Midbrain (tissue), 1 donor: ENCODE results near the gene FAM107B.
"Not testable (repeated sequence)": the region's sequence is repeated elsewhere in the genome, so short reads cannot be mapped to it uniquely, and the experiment has no call there.

ENCODE experiments used
- DNase-seq: peaks from one replicate; lab custom pipeline; 2025; lab: John Stamatoyannopoulos, UW

The FAM107B gene

GRCh38 chr10:14774797-14775196, at the start of gene FAM107B:
FAM107B (minus strand) TSS chr10:14774897; CDS start chr10:14774663, 234 bp downstream.
- DNase-seq = no peak

DNA sequence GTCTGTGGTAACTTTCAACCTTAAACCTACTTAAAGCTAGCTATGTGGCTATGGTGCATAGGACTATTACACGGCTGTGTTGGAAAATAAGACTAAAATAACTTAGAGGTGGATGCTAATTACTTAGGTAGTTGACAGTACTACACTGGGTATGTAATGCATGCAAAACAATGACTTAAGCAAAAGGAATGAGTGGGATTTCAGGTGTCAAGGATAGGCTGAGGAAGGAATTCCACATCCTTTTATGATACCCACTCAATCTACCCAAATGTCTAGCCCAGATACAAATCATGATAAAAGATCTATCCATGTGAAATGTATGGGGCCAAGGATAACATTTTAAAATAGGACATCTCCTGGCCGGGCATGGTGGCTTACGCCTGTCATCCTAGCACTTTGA, 49.3 kb upstream of the FAM107B start:
- no peak for DNase-seq

- peak; percentile 47 for DNase-seq
These were observed 48.4 kb upstream of the FAM107B start for GRCh38 chr10:14822879-14823755.

DNA sequence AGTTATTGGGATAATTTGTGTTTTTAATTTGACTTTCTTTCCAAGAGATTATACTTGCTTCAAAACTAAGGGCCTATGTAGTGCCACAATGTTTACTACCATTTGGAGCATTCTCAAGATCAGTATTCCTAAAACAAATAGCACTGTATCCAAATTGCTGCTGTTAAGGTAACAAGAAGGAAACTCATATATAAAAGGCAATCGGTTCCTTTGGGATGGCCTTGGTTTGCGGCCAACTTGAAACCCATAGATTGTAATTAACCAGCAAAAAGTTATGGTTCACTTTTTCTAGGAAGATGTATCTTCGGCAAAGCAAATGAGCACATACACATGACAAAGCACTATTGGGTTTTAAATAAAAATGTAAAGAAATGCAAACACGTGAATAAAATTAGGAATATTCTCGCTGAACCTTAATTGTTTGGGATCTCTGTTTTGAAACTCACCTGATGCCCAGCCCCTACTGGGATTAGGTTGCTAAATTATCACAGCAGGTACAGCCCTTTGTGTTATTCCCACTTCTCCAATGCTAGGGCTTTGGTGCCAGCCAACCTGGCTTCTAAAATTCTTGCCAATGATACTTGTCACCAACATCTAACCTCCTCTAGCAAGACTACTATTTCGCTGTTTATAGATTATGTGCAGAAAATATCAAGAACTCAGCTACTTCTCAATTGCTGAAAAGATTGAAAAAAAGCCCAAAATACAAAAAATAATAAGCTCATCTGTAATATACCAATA, 47.1 kb upstream of the FAM107B start:
- DNase-seq = no peak

- DNase-seq = no peak
These were observed 46.1 kb upstream of the FAM107B start for GRCh38 chr10:14820775-14821154.

GRCh38 chr10:14820010-14820774, 45.5 kb upstream of the FAM107B start:
- no peak for DNase-seq

GRCh38 chr10:14816717-14817116, 42.0 kb upstream of the FAM107B start:
- not testable (repeated sequence) for DNase-seq

DNA sequence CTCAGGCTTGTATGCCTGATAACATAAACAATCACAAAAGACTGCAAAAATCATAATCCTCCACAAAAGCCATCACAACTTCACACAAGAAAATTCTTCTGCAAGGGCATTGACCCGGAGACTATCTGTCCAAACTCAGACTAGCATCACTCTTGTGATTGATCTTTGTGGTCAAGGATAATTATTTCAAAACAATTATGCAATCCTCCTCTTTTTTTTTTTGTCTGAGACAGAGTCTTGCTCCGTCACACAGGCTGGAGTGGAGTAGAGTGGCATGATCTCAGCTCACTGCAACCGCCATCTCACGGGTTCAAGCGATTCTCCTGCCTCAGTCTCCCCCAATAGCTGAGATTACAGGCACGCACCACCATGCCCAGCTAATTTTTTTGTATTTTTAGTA, 41.0 kb upstream of the FAM107B start:
- no peak for DNase-seq

DNA sequence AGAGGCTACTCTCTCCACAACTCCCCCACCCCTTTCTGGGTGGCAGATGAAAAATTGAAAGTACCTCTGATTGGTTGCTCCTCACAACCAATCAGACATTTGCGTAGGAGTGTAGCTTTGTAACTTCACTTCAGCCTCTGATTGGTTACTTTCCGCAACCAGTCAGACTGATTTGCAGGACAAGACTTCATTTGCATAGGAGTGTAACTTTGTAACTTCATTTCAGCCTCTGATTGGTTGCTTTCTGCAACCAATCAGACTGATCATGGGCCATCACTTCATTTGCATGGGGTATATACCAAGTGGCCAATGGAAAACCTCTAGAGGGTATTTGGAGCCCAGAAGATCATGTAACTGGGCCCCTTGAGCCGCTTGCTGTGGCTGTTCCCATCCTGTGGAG, 37.6 kb upstream of the FAM107B start:
- peak; percentile 8 for DNase-seq

DNA sequence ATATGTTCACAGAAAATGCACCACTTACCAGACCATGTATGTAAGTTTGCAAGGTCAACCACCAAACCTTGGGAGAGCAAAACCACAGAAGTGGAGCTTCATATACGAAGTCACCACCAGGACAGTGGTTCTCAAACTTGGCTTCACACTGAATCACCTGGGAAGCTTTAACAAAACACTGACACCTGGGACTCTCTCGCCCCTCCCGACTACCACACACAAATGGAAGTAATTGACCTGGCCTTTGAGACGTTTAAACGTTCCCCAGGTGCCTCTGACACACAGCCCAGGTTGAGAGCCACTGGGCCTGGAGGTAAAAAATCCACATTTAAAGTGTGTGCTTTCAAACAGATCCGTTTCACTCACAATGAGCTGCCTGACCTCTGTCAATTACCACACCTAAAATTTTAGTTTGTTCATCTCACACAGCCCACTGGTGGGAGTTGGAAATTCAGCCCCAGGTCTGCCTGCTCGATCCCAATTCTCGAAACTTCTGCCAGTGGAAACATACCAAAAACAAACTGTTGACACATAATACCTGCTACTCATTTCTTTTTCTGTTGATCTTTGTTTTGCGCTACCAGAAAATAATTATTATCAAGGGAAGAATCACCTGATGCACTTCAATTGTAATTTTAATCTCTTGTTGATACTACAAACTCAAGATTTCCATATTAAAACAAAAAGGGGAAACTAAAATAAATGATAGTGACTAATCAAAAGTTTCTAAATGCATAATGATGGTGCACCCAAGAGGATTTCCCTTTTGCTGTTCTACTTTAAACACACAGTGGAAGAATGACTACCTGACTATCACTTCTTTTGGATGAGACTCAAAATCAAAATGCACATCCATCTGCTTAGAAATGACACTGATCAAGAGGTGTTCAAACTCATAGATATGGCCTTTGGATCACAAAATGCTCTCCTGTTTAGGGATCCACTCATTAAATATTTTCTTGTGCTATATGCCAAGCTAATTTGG, 36.6 kb upstream of the FAM107B start:
- DNase-seq = no peak

GRCh38 chr10:14806318-14806717, 31.6 kb upstream of the FAM107B start:
- no peak for DNase-seq

- DNase-seq = no peak
These were observed 29.1 kb upstream of the FAM107B start for GRCh38 chr10:14803827-14804226.

- no peak for DNase-seq
These were observed 27.0 kb upstream of the FAM107B start for GRCh38 chr10:14801723-14802122.

DNA sequence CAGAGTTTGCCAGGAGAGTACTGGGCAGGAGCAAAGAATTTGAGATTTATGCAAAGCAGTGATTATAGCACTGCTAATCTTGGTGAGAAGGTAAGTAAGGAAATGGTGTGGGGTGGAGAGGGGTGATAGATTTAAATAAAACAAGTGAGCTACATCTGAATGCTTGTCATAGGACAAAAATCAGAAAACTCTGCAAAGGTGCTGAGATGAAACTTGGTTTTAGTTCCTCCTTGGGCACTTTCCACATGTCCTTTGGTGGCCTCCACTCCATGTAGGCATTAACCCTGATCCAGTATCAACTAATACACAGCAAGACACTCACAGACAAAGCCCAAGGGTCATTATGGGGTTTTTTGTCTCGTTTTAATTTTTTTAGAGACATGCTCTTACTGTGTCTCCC, 25.7 kb upstream of the FAM107B start:
- no peak for DNase-seq

- DNase-seq = no peak
These were observed 23.9 kb upstream of the FAM107B start for GRCh38 chr10:14798636-14799035.

DNA sequence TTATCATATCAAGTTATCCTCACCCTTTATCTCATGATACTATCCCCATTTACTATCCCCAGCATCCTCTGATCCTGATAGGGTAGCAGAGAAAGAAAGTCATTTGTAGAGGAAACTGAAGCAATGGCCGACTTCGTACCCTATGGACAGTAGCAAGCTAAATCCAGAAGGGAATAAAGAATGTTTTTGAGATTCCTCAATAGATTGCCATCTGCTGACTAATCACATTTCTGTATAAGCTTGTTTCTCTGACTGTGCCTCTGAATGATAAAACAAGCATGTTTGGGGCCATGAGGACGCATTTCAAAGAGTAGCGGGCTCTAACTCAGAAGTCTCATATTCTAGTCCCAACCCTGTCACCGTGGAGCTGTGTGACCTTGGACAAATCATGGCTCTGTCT, 13.2 kb upstream of the FAM107B start:
- no peak for DNase-seq

GRCh38 chr10:14784459-14785055, 9.9 kb upstream of the FAM107B start:
- no peak for DNase-seq

- no peak for DNase-seq
These were observed 8.1 kb upstream of the FAM107B start for GRCh38 chr10:14782691-14783363.

GRCh38 chr10:14781763-14782162, 7.1 kb upstream of the FAM107B start:
- no peak for DNase-seq

- DNase-seq = no peak
These were observed 4.4 kb upstream of the FAM107B start for GRCh38 chr10:14779001-14779651.
